K562 treated with DMSO at 1 percent for 12 hours (cell line): ENCODE measurements around the gene TP53RK. TPM values are rescaled to one million over a fixed set of nuclear protein-coding genes. Genes with fewer than 3 reads are reported as not detected.

Experiments
- total RNA-seq: library from RNA; unstranded; fragments of 300-600 nt; gene quantifications from 2 replicates; pipeline ENCODE4 v1.2.3, GENCODE V29; 2022; ENCODE audit not compliant: insufficient read depth

The TP53RK gene
- total RNA-seq = 9.5 and 10.9 TPM in 2 replicates

DNA sequence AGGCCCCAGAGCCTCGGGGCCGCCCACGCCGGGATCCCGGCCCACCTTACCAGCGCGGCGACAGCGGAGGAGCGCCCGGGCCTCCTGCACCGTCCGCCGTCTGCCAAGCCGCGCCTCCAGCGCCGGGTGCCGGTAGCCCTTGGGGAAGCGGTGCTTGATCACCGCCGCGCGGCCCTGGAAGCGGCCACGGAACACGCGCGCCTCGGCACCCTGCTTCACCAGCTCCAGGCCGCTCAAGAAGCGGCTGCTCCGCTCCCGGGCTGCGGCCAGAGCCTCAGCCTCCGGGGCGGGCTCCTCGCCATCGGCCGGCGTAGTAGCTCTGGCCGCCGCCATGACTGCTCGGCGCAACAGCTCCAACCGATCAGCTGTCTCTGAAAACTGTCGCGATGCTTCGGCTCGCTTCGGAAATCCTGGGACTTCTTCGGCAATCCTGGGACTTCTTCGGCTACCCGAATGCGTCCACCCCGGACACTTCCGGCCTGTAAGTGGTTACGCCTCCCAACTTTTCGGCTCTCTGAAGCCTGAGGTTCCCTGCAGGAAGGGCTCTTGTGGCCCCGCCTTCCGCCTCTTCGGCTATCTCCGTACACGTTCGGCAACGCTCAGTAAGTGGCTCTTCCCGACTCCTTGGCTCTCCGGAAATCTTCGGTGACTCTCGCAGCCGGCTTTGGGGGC is at the start of gene TP53RK:
Gene TP53RK, minus strand, starts transcription at position 363 of the 672 bp plus-strand sequence. Its CDS starts 30 bp downstream, at position 333.

DNA sequence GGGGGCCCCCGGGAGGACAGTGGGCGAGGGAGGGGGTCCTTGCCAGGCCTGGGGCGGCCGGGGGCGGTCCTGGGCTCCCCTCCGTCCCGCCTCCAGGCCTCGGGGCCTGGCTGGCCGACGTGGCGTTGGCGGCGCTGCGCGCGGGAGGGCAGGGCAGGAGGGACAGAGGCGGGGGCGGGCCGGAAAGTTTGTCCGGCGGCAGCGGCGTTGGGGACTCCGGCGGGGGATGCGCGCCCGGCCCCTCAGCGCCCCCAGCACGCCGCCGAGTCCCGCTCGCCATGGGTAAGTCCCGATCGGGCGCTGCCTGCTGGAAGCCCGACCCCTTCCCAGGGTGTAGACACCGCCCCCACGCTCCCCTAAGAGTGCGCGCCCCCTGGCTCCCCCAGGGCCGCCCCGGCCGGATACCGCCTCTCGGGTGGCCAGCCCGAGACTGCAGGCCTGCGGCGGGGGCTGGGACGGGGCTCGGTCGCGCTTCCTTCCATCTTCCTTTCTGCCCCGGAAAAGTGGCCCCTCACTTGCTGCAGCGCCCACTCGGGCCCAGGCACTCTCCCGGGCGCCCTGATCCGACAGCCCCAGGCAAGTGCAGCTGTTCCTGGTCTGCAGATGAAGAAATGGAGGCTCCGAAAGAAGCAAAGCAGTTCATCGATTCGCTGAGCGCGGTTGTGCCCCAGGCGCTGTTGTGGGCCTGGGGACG is 20.4 kb upstream of the TP53RK start, which contains the start of gene SLC2A10:
Gene SLC2A10, plus strand, starts transcription at position 191 of the 694 bp plus-strand sequence. Its CDS starts 88 bp downstream, at position 279.

DNA sequence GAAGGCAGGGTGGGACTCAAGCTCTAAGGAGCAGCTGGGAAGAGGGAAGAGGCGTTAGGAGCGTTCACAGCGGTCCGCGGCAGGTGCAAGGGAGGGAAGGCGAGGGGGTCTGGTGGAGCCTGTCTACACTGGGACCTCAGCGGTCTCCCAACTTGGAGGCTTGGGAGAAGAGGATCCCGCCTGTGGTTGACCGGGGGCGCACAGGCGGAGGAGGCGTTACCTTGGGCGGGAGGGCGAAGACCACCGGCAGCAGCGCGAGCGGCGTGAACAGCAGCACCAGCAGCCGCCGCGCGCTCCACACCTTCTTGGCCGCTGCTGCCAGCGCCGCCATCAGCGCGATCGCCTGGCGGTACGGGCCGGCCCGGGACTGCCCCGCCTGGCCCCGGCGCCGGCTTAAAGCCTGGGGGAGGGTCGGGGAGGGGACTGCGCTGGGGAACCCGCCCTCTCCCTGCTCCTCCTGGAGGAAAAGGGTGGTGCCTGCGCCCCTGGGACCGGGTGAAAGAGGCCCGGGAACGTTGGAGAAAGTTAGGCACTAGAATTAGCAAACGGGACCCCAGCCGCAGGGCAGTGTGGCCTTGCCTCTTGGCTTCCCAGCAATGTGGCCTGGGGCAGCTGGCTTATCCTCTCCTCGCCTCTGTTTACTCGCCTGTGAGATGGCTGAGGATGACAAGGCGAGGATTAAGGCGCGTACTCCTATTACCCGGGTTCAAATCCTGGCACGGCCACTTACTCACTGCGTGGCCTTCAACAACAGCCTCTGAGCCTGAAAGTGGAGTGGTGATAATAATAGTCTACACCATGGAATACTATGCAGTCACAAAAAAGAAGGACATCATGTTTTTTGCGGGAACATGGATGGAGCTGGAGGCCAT is 37.9 kb downstream of the TP53RK start, which contains the start of gene SLC13A3:
Gene SLC13A3, minus strand, starts transcription at position 369 of the 872 bp plus-strand sequence. Its CDS starts 38 bp downstream, at position 331.

Other genes starting within 250 kb of the TP53RK start
- 0.32 and 0.53 TPM in 2 replicates for gene ZNF334, start 175.9 kb downstream of the TP53RK start, total RNA-seq
- not detected in 2 replicates for gene OCSTAMP, start 138.8 kb downstream of the TP53RK start, total RNA-seq
- 4.3 and 10.3 TPM in 2 replicates for gene SLC13A3, start 38.0 kb downstream of the TP53RK start, total RNA-seq
- 0.28 and 2.0 TPM in 2 replicates for gene SLC2A10, start 20.2 kb upstream of the TP53RK start, total RNA-seq
- not detected in 2 replicates for gene EYA2, start 205.4 kb upstream of the TP53RK start, total RNA-seq